ENCODE measurements around the gene RNF222.

DNA sequence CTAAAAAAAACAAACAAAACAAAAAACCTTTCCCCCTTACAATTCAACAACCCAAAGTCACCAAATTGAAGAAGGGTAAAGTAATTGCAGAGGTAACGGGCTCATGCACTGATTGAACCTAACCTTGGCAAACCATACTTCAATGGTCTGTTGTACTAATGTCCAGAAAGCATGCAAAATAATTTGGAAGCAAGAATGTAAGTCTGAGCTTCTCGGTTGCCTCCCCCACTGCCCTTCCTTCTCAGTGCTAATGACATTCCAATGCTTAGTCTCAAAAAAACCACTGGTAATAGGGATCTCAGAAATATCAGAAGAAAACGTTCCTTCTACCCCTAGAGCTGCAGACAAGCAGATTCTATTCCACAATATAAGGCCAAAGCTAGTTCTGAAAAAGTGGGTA, 36.9 kb downstream of the RNF222 start:
- no peak for TF ChIP-seq EZH2phosphoT487 (IDR thresholded peaks at IDR 0.05; ENCODE audit: borderline replicate concordance)
- TF ChIP-seq, protein P1, sequence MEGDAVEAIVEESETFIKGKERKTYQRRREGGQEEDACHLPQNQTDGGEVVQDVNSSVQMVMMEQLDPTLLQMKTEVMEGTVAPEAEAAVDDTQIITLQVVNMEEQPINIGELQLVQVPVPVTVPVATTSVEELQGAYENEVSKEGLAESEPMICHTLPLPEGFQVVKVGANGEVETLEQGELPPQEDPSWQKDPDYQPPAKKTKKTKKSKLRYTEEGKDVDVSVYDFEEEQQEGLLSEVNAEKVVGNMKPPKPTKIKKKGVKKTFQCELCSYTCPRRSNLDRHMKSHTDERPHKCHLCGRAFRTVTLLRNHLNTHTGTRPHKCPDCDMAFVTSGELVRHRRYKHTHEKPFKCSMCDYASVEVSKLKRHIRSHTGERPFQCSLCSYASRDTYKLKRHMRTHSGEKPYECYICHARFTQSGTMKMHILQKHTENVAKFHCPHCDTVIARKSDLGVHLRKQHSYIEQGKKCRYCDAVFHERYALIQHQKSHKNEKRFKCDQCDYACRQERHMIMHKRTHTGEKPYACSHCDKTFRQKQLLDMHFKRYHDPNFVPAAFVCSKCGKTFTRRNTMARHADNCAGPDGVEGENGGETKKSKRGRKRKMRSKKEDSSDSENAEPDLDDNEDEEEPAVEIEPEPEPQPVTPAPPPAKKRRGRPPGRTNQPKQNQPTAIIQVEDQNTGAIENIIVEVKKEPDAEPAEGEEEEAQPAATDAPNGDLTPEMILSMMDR (conservative IDR thresholded peaks at IDR 0.05; ENCODE audit: low read length) = no peak

Measured in Loucy (cell line).